Hypothalamus (tissue), 51 donors: ENCODE data around the gene ASB5.
"Not testable (repeated sequence)": the region's sequence is repeated elsewhere in the genome, so short reads cannot be mapped to it uniquely, and the experiment has no call there.

Experiments
- DNase-seq, 51 donors: peaks; one replicate each; lab custom pipeline; 2025; lab: John Stamatoyannopoulos, UW

ASB5 gene, protein sequence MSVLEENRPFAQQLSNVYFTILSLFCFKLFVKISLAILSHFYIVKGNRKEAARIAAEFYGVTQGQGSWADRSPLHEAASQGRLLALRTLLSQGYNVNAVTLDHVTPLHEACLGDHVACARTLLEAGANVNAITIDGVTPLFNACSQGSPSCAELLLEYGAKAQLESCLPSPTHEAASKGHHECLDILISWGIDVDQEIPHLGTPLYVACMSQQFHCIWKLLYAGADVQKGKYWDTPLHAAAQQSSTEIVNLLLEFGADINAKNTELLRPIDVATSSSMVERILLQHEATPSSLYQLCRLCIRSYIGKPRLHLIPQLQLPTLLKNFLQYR

DNA sequence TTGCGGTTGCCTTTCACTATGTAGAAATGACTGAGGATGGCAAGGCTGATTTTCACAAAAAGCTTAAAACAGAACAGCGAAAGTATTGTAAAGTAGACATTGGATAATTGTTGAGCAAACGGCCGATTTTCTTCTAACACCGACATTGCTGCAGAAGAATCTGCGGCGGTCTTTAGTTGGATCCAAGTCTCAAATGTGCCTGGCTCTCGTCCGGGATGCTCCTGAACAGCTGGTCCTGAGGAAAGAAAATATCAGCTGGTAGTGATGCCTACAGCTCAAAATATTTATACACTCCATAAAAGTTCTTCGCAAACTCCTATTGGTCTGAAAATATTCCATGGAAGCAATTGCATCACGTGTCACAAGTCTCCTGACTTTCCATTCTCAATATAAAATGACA, at the start of gene ASB5:
Gene ASB5, minus strand, starts transcription at position 260 of the 400 bp plus-strand sequence. Its CDS starts 114 bp downstream, at position 146.
- no peak for DNase-seq

DNA sequence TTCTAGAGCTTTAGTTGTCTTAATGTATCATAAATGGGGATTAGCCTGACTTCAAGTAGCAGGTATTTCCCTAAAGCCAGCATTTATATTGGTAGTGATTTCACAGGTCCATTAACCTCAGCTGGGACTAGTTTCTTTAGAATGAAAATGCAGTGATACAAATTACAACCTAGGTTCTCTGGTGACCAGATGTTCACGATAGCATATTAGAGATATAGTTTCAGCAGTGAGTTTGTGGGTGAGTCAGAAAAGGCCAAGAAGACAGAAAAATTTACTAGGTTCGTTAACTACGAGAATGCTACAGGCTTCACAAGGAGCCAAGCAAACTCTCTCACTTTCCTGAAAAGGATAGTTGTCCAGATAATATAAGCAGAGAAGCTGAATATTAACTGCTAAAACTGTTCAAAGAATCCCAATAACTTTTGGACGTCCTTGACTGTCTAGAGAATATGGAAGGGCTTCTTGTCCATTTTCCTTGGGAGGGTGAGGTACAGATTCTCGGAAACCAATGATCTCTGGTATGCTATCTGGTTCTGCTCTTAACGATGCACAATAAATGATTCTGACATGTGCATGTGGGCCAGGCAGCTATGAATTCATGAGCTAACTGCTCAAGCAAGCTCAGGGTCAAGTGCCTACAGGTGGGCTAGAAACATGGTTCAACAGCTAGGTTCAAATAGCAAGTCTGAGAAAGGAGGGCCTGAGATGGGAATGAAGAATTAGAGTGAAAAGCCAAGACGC, 44.7 kb upstream of the ASB5 start:
- DNase-seq, result no peak

DNA sequence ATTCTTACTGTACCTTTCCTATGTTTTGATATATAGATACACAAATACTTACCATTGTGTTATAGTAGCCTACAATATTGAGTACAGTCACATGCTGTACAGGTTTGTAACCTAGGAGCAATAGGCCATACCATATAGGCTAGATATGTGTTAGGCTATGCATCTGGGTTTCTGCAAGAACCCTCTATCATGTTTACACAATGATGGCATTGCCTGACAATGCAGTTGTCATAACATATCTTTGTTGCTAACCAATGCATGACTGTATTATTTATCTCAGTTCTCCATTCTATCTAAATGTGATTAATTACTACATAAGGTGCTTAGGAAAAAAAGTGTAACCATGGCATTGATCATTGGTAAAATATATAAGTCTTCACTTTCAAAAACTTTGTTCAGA, 40.8 kb upstream of the ASB5 start:
- DNase-seq, result no peak

DNA sequence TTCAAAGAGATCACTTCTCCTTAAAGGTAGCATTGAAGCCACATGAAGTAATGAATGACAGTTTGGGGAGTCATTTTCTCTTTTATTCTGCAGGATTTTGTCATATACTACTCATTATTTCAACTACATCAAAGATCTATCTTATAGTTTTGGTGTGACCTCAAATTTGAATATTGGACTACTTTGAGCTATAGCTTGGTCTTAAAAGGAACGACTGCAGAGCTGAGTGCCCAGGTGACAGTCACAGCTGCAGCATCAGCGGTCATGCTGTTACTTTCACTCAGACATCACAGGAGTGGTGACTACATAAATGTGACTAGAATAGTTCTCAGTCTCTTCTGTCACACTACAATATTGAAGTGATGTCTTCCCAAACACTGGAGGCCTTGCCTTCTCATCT, 40.0 kb upstream of the ASB5 start:
- no peak for DNase-seq

DNA sequence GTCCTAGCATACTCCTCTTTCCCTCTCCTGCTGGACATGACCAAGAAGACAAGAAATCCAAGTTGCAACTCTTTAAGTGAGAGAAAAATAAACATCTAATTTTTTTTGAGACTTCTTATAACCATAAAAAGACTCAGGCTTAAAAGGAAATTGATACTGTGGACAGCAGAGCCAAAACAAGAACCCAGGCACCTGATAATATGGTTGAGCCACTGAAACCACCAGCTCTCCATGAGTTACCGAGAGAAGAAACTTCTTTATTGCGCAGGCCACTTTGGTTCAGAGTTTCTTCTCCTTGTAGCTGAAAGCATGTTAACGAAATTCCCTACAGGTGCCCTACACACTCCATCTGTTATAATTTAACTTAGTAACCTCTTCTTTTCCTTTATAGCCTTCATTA, 39.4 kb upstream of the ASB5 start:
- DNase-seq, result no peak

DNA sequence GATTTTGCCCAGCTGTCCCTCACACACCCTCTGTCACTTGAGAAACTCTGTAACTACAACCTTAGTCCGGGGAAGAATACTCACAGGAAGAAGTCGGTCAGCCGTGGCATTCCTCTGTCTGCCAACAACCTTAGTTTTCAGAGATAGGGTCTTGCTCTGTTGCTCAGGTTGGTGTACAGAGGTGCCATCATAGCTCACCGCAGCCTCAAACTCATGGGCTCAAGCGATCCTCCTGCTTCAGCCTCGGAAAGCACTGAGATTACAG, 38.6 kb upstream of the ASB5 start:
- DNase-seq, result no peak

DNA sequence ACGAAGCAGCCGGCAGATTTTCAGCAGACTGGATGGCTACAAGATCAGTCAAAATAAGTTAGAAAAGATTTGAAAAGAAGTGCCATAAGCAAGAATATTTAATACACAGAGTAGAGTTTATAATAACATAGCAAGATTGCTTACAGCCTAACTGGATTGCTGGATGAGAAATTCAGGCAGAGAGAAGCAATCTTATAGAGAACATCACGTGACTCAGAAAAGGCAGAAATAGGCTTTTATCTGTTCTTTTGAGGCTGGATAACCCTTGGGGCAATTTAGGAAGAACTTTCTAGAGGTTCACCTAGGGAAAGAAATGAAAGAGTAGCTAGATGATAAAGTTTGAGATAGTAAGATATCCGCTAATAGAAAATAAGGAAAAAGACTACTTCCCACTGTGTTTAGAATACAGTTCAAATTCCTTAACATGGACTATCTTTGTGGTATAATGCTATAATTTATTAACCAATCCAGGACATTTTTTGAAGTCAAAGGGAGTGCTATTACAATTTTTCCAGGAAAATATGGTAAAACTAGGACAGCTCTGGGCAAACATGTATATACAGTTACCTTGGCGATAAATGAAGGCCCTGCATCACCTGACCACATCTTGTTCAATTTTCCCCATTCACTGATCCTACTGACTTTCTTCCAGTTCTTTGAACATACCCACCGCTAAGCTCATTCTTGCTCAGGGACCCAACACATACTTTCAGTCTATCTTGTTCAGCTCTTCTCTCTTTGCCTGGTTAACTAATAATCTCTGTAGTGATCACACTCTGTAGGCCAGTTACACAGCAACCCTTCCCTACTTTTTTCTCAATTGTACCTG, 38.0 kb upstream of the ASB5 start:
- no peak for DNase-seq

DNA sequence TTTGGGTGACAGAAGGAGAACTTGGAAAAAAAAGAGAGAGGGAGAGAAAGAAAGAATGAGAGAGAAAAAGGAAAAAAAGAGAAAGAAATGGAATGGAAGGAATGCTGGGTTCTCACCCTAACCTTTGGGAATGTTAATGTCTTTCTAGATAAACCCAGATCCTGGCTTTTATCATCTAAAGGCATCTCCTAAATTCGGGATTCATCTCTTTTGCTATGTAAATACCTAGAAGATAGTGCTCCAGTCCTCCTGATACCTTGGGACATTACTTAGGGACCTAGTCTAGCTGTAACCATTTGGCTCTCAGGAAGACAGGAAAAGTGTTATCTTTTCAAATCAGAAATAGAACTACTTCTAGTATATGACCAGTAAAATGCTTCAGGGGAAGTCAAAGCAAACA, 34.9 kb upstream of the ASB5 start:
- no peak for DNase-seq

DNA sequence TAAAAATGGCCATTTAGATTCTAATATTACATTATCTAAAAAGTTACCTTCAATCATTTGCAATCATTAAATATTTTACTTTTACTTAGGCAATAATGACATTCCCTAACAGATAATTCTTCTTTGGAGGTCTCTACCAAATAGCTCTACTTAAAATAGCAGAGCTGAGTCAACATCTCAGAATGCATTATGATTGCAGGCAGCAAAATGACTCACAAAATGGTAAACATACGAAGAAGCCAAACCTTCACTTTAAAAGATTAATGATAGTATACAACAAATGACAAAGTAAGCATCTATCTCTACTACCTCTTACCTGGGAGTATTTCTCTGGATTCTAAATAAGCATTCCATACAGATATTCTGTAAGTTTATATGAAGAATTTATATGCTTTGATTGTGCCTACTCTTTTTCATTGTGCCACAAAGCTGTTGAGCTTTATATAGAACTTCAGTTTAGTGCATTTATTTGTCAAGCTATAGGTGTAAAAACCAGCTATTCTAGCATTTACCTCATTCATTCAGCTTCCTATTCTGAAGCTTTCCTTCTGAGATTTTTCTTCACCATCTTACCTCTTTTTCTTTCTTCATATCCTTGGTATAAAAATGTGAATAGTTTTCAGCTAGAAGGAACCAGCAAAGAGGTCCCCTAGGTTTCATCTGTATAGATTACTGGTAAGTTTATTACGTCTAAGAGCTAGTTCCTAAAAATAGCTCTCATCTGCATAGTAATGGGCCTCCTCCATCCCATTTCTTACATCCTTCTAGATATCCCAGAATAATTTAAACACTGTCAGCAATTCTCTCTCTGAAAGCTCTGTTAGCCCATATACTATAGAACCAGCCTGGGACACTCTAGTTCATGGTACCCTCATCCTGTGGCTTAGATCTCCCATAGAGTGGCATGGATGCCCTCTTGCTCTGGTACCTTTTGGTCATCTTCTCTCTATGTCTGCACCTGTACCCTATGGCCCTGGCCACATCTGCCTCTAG, 33.6 kb upstream of the ASB5 start:
- DNase-seq, result no peak

DNA sequence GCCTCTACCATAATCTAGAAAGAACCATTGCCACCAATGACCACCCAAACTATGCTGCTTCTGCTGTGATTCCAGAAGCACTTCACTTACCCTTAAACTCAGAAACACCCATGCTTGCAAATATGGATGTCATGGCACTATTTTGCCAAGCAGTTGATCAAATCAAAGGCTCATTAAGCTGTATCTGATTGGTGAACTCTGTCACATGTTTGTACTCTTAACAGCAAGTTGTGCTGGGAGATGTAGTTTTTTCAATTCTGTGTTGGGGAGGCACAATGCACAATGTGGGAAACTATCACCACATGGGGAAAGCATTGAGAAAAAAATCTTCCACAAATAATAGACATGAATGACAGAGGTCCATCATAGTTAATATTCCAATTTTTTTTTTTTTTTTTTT, 31.5 kb upstream of the ASB5 start:
- no peak for DNase-seq

DNA sequence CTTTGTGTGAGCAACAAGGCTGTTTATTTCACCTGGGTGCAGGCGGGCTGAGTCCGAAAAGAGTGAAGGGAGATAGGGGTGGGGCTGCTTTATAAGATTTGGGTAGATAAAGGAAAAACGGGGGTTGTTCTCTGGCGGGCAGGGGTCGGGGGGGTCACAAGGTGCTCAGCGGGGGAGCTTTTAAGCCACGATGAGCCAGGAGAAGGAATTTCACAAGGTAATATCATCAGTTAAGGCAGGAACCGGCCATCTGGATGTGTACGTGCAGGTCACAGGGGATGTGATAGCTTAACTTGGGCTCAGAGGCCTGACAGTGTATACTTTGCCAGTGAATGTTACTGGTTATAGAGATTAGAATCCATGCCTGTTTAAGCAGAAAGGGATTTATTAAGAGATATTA, 31.0 kb upstream of the ASB5 start:
- no peak for DNase-seq

DNA sequence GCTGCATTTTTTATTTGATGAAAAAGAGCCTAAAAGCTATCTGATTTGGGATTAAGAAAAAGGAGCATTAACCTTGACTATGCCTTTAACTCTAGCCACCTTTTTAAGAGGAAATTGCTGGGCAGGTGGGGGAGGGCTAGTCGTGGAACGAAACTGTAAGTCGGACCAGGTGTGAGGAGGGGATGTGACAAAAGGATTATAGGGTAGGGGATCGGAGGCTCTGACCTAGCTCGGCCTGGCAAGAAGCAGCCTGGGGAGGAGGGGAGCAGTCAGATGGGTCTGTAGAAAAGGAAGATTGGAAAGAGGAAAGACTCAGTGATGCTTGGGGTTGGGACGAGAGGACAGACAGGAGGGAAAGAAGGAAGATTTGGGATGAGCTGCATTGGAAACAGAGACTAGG, 29.6 kb upstream of the ASB5 start:
- no peak for DNase-seq

DNA sequence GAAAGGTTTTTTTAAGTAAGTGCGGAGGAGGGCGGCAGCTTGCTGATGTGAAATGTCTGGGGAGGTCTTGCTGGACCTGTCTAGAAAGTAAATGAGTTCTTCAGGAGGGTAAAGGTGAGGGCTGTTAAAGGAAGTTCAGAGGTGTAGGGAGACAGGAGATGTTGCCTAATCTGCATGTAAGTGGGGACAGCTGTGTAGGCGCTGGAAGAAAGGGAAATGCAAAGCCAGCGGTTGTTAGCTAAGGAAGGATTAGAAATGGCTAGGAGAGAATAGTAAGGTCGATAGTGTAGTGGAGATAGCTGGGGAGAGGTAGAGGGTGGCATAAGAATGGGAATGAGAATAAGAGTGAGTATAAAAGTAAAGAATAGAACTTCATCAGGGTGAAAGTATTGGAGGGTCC, 26.9 kb upstream of the ASB5 start:
- not testable (repeated sequence) for DNase-seq

DNA sequence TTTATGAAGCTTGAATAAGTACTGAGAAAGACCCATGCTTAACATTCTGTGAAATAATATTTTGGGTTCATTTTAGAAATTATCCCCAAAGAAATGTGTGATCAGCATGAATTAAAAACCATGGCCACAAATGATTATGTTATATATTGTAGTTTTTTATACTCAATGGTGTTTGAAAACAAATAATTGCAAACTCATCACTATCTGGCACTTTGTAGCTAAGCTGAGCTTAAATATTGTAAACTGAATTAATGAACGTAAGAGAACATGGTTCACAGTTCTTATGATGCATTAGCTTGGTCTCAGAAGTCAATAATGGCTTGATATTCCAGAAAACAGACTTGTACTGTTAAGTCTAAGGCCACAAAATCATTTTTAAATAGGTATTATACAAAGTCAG, 24.6 kb upstream of the ASB5 start:
- DNase-seq, result no peak

DNA sequence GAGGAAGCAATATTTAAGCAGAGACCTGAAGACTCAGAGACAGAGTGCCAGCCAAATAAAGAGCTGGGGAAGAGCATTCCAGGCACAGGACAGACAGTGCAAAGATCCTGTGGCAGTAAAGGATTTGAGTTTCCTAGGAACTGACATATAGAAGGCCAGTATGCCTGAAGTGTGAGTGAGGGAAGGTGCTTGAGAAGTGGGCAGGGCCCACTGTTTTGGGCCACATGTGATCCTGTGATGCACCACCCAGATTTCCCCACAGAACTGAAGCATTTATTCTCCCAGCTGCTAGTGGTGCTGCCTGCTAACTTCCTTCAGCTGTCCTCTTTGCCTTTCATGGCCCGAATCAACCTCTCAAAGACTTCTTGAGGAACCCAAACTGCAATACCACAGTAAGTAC, 23.9 kb upstream of the ASB5 start:
- DNase-seq, result no peak

DNA sequence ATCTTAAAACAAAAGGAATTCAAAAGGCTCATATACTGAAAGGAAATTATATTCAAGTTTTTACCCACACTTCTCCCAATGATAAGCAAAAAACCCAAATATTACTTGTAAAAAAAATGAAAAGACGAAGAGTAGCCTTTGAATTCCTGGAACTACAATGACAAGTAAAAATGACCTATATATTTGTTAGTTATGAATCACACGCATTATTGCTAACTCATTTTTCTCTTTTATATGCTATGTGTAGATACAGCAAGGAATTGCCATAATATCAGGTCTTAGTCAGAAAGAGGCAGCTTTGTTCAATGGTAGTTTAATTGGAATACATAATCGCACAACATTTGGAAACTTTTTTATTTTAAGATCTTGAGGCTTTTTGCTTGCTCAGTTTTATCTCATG, 22.7 kb upstream of the ASB5 start:
- DNase-seq, result no peak

DNA sequence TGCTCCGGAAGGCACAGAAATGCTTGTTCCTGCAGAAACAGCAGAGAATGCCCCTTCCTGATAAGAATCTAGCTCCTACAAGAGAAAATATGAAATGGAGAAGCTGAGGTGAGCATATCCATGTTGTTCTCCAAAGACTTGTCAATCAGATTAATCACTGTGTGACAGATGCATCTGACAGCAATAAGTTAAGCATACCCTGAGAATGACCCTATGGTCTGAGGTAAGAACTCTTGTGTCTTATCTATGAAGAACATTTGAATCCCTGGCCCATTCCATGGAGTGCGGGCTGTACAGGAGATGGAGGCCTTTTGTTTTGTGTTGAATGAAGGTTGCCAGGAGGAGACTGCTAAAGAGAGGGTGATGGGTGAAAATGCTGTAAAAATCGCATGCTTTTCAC, 21.5 kb upstream of the ASB5 start:
- DNase-seq, result no peak

DNA sequence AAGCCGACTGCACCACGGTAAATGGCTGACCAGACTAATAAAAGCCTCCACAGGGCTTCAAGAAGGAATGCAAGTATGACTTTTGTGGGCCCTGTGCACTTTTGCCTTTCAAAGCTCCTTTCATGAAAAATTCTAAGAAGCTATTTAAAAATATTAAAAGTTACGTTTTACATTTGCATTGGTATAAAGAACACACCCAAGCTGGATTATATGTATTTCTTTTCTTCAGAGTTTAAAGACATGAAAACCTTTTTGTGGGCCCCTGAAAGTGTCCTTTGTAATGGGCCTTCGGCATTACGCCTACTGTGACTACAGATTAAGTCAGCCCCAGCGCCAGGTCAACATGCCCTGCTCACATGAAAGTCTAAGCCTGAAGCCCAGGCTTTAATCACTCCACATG, 20.5 kb upstream of the ASB5 start:
- no peak for DNase-seq

DNA sequence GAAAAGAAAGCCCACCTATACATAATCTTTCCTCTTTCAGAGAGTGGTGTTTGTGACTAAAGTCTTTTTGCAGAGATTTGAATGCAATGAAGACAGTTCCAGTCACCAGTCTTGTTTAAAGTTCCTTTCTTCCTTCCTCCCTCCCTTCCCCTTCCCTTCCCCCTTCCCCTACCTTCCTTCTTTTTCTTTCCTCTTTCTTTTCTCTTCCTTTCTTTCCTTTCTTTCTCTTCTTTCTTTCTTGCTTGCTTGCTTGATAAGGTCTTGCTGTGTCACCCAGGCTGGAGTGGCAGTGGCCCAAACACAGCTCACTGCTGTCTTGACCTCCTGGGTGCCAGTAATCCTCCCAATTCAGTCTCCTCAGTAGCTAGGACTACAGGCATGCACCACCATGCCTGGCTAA, 19.0 kb upstream of the ASB5 start:
- no peak for DNase-seq

DNA sequence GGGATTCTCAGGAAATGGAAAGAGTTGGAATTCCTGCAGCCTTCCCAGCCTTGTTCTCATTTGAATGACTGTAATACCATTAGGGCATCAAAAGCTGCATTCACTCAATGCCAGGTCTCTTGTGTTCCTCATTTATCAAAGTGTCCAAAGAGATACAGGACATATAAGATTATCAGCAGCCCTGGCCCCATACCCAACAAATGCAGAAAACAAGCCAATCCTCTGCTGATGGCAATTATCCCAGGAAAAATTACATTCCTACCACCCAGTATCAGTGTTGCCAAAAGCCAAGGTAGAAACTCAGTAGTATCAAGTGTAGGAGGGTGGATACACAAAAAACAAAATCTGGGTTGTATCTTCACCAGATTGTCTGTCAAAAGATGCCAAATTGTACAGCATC, 18.5 kb upstream of the ASB5 start:
- no peak for DNase-seq

DNA sequence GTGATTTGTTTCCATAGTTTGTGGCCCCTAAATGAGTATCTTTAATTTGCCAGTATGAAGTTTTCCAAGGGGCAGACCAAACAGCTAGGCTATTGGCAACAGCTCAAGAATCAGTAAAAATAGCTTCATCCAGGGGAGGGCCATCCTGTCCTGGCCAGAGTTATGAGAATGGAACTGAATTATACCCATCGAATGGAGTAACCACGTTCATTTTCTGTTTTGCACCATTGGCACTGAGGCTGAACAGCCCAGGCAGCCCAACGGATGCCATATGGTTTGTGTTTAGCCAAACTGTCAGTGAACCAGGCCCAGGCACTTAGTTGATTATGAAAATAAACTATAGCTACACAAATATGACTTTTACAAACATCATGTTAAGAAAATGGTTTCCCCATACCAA, 17.7 kb upstream of the ASB5 start:
- no peak for DNase-seq
